Neural progenitor cell (in vitro differentiated cells): ENCODE data around the gene DDX39B.

Experiments used
- CTCF ChIP-seq: fragments of 200-600 bp; sonication (generic); IDR thresholded peaks from 2 replicates; pipeline ENCODE4 v1.5.1; 2017; ENCODE audit warnings: antibody characterized with exemption, mild to moderate bottlenecking
- EZH2 ChIP-seq: fragments of 200-600 bp; sonication (generic); IDR thresholded peaks from 2 replicates; pipeline ENCODE4 v1.6.1; 2017; ENCODE audit warnings: antibody characterized with exemption, mild to moderate bottlenecking, moderate library complexity

- no peak for TF ChIP-seq CTCF
- no peak for TF ChIP-seq EZH2
Observed at GRCh38 chr6:31502586-31502985, 39.2 kb downstream of the DDX39B start.
